K562 (cell line): ENCODE measurements around the gene RAMP2. TPM values are rescaled to one million over a fixed set of nuclear protein-coding genes. Genes with fewer than 3 reads are reported as not detected.

ENCODE experiments used
- DNMT1 ChIP-seq: fragments of 450-650 bp; IDR thresholded peaks from 2 replicates; pipeline ENCODE4 v1.6.1; 2016; ENCODE audit warnings: antibody characterized with exemption, mild to moderate bottlenecking
- ETV6 ChIP-seq, 3 experiments: fragments of 150-350 bp in 1 of 3; sonication (generic) in 1 of 3; formaldehyde crosslinking in 1 of 3; IDR thresholded peaks; 2 replicates each; pipeline versions ENCODE4 v1.6.1 to v1.8.0; 2014 to 2022; ENCODE audit warnings: borderline replicate concordance in 2 of 3, low read depth in 2 of 3, antibody characterized with exemption in 1 of 3, low read length in 1 of 3, mild to moderate bottlenecking in 1 of 3, missing genetic modification reagents in 1 of 3
- FOXK2 ChIP-seq, 2 experiments: fragments of 450-650 bp; IDR thresholded peaks in 1 of 2; conservative IDR thresholded peaks in 1 of 2; 2 replicates each; pipeline ENCODE4 v1.6.1; 2016; ENCODE audit warnings: low read depth in 2 of 2, mild to moderate bottlenecking in 1 of 2
- KLF6 ChIP-seq: fragments of 250-450 bp; sonication (Bioruptor Pico); IDR thresholded peaks from 2 replicates; pipeline ENCODE4 v1.4.0; 2020; ENCODE audit warnings: mild to moderate bottlenecking, moderate library complexity, borderline replicate concordance
- NFRKB ChIP-seq: fragments of 450-650 bp; IDR thresholded peaks from 2 replicates; pipeline ENCODE4 v1.6.1; 2016; ENCODE audit warnings: low read depth
- NR0B1 ChIP-seq: fragments of 450-650 bp; IDR thresholded peaks from one replicate; pipeline ENCODE4 v1.6.1; 2018; ENCODE audit warnings: mild to moderate bottlenecking, moderate library complexity; ENCODE audit not compliant: partially characterized antibody
- OTX1 ChIP-seq: fragments of 450-650 bp; formaldehyde crosslinking; IDR thresholded peaks from 2 replicates; pipeline ENCODE4 v1.4.0; 2022; ENCODE audit warnings: mild to moderate bottlenecking
- POLR2G ChIP-seq: fragments of 200-400 bp; formaldehyde crosslinking; IDR thresholded peaks from 2 replicates; pipeline ENCODE4 v1.6.1; 2017; ENCODE audit warnings: low read depth, mild to moderate bottlenecking, antibody characterized with exemption, low read length, moderate library complexity
- RBM15 ChIP-seq: fragments of 200-400 bp; formaldehyde crosslinking; IDR thresholded peaks from 2 replicates; pipeline ENCODE4 v1.6.1; 2018; ENCODE audit warnings: mild to moderate bottlenecking, low read length, moderate library complexity; ENCODE audit not compliant: insufficient read depth
- RBM34 ChIP-seq: fragments of 200-400 bp; formaldehyde crosslinking; IDR thresholded peaks from 2 replicates; pipeline ENCODE4 v1.6.1; 2018; ENCODE audit warnings: low read length, borderline replicate concordance; ENCODE audit not compliant: insufficient read depth
- RCOR1 ChIP-seq, 2 experiments: IDR thresholded peaks; 2 replicates each; pipeline ENCODE4 v1.6.1; 2012; ENCODE audit warnings: low read depth in 2 of 2, low read length in 2 of 2, borderline replicate concordance in 1 of 2, improper control_type of control experiment in 1 of 2
- RNF2 ChIP-seq: sonication (generic); IDR thresholded peaks from 2 replicates; pipeline ENCODE4 v1.6.1; 2016
- SIN3B ChIP-seq: fragments of 450-650 bp; IDR thresholded peaks from 2 replicates; pipeline ENCODE4 v1.6.1; 2017; ENCODE audit warnings: low read depth, mild to moderate bottlenecking, moderate library complexity
- SIRT6 ChIP-seq: IDR thresholded peaks from one replicate; pipeline ENCODE4 v1.6.1; 2012; ENCODE audit warnings: low read depth, mild to moderate bottlenecking, control low read depth, inconsistent platforms, low read length, moderate library complexity
- SOX6 ChIP-seq: fragments of 450-650 bp; IDR thresholded peaks from 2 replicates; pipeline ENCODE4 v1.6.1; 2014; ENCODE audit warnings: mild to moderate bottlenecking
- THAP12 ChIP-seq: fragments of 250-450 bp; sonication (Bioruptor Pico); IDR thresholded peaks from 2 replicates; pipeline ENCODE4 v1.9.0; 2021; ENCODE audit warnings: mild to moderate bottlenecking, inconsistent platforms
- ZBTB8A ChIP-seq: fragments of 450-650 bp; IDR thresholded peaks from 2 replicates; pipeline ENCODE4 v1.6.1; 2018; ENCODE audit warnings: mild to moderate bottlenecking, moderate library complexity; ENCODE audit not compliant: partially characterized antibody
- ZC3H8 ChIP-seq: fragments of 450-650 bp; IDR thresholded peaks from 2 replicates; pipeline ENCODE4 v1.6.1; 2017
- ZNF280B ChIP-seq: fragments of 250-450 bp; sonication (Bioruptor Pico); IDR thresholded peaks from 2 replicates; pipeline ENCODE4 v1.5.1; 2021; ENCODE audit warnings: mild to moderate bottlenecking
- ZNF398 ChIP-seq: fragments of 250-450 bp; sonication (Bioruptor Pico); IDR thresholded peaks from 2 replicates; pipeline ENCODE4 v1.8.0; 2021; ENCODE audit warnings: moderate library complexity, mild to moderate bottlenecking, inconsistent platforms
- ZNF830 ChIP-seq: fragments of 250-450 bp; sonication (Bioruptor Pico); IDR thresholded peaks from 2 replicates; pipeline ENCODE4 v1.5.0; 2021; ENCODE audit warnings: mild to moderate bottlenecking
- polyA plus RNA-seq, 8 experiments: library from polyadenylated mRNA; depleted of rRNA in 4 of 8; stranded (reverse) in 5 of 8; unstranded in 3 of 8; fragments of >200 nt; fragmentation: Nextera tagmentation in 2 of 8; fragmentation: Illumina TruSeq in 1 of 8; extraction: Ambion mirVana in 2 of 8; extraction: Trizol in 1 of 8; gene quantifications; 2 replicates each; pipeline versions ENCODE4 v1.2.1 to v1.2.3, GENCODE V29; 2011 to 2014; ENCODE audit warnings: inconsistent platforms in 1 of 8, missing spikeins in 1 of 8
- total RNA-seq, 7 experiments: library from RNA; depleted of rRNA in 6 of 7; stranded (reverse); fragments of >200 nt in 6 of 7; fragmentation: Illumina TruSeq in 2 of 7; extraction: Trizol in 2 of 7; gene quantifications; 2 replicates each; pipeline versions ENCODE4 v1.2.1 to v1.2.3, GENCODE V29; 2011 to 2021; ENCODE audit warnings: low replicate concordance in 1 of 7

RAMP2 gene
- total and polyA plus RNA-seq, 9 of the 15 experiments (the other 6 are each of a cell fraction or from before 2014, with no cell fraction given): not detected

GRCh38 chr17:42743595-42744282 lies 17.3 kb upstream of the RAMP2 start (continued):
- TF ChIP-seq POLR2G (no peak), SOX6 (peak; percentile 93), ZC3H8 (no peak), ZNF280B (no peak), ZBTB8A (no peak), ZNF830 (no peak), RNF2 (0 out of 2 replicates have a peak, but pooled peaks have one; percentile 44), ZNF398 (no peak), RBM34 (no peak), FOXK2 (conservative IDR thresholded peaks at IDR 0.05 in 1 of 2, IDR thresholded peaks at IDR 0.05 in 1 of 2; ENCODE audit: low read depth in 2 of 2) (no peak), SIN3B (no peak), THAP12 (CRISPR knock-in tag) (no peak), OTX1 (CRISPR knock-in tag) (no peak), DNMT1 (no peak), NR0B1 (no peak), RCOR1 (IDR thresholded peaks at IDR 0.05; ENCODE audit: borderline replicate concordance in 1 of 2, low read depth in 2 of 2, low read length in 2 of 2) (peak; percentile 48 to 95; a peak in 3 of 4 replicates), NFRKB (0 out of 2 replicates have a peak, but pooled peaks have one; percentile 15), KLF6 (CRISPR knock-in tag) (no peak), SIRT6 (no peak), RBM15 (no peak), ETV6 (IDR thresholded peaks at IDR 0.05; ENCODE audit: borderline replicate concordance in 1 of 2, low read depth in 2 of 2, low read length in 1 of 2) (no peak), ETV6 (CRISPR knock-in tag; IDR thresholded peaks at IDR 0.05; ENCODE audit: borderline replicate concordance) (no peak)
